K562 (cell line): ENCODE measurements around the gene NUP214. TPM values are rescaled to one million over a fixed set of nuclear protein-coding genes. Genes with fewer than 3 reads are reported as not detected.

ENCODE experiments used
- ATAC-seq: fragments of 200-7000 bp; cut with Tn5 transposase; 3 replicates; pipeline ENCODE4 v1.9.1; 2020; ENCODE audit warnings: moderate library complexity
- BruUV-seq: library from RNA; stranded (reverse); fragments of 400-500 nt; replicated peaks from 2 replicates; lab custom pipeline; 2021; lab: Mats Ljungman, UMichigan
- CTCF ChIA-PET: fragments of 300-600 bp; formaldehyde crosslinking; extraction: SDS; loops from one replicate; lab custom pipeline; 2021; ENCODE audit warnings: low intra/inter-chr PET ratio; lab: Yijun Ruan, JAX
- POLR2A ChIA-PET: fragments of 300-600, 350-650 bp; sonication (Branson Sonifier 250); formaldehyde crosslinking; extraction: SDS; loops from one replicate; lab custom pipeline; 2021; ENCODE audit warnings: antibody characterized with exemption, inconsistent platforms; lab: Yijun Ruan, JAX
- DNase-seq, 4 experiments: peaks; one replicate each; pipeline versions ENCODE4 v3.0.0 to v3.0.0-alpha.2; 2011 to 2018; ENCODE audit warnings: low spot score in 3 of 4, mixed read lengths in 3 of 4; ENCODE audit errors: extremely low read depth in 1 of 4
- FAIRE-seq: peaks from 2 replicates; lab custom pipeline; 2011; peaks lifted over from hg19 to GRCh38; lab: Jason Lieb, UNC
- H2AFZ ChIP-seq: 2 replicates; pipeline ENCODE4 v1.6.0; 2011; ENCODE audit warnings: low read depth, low read length, control low read depth, inconsistent platforms
- H3K27ac ChIP-seq: fragments of 200-600 bp; 3 replicates; pipeline ENCODE4 v1.8.0; 2011; ENCODE audit warnings: low read depth, mild to moderate bottlenecking, control low read depth, inconsistent platforms, low read length, moderate library complexity, mixed read lengths; ENCODE audit errors: extremely low read depth
- H3K27me3 ChIP-seq, 2 experiments: fragments of 300-600 bp in 1 of 2; 2 replicates in 1 of 2; 3 replicates in 1 of 2; pipeline versions ENCODE4 v1.6.0 to v1.8.0; 2011; ENCODE audit warnings: inconsistent platforms in 2 of 2, low read length in 2 of 2, mild to moderate bottlenecking in 1 of 2, mixed read lengths in 1 of 2, moderate library complexity in 1 of 2; ENCODE audit not compliant: control insufficient read depth in 2 of 2, insufficient read depth in 2 of 2
- H3K36me3 ChIP-seq: fragments of 300-600 bp; 3 replicates; pipeline ENCODE4 v1.8.0; 2011; ENCODE audit warnings: mild to moderate bottlenecking, low read length, inconsistent platforms; ENCODE audit not compliant: control insufficient read depth, insufficient read depth
- H3K4me1 ChIP-seq, 2 experiments: fragments of 200-600 bp in 1 of 2; replicated peaks in 1 of 2; 2 replicates in 1 of 2; 3 replicates in 1 of 2; pipeline versions ENCODE4 v1.5.1 to v1.8.0; 2011; ENCODE audit warnings: inconsistent platforms in 2 of 2, low read length in 2 of 2, mild to moderate bottlenecking in 1 of 2, mixed read lengths in 1 of 2, moderate library complexity in 1 of 2; ENCODE audit not compliant: control insufficient read depth in 2 of 2, insufficient read depth in 2 of 2
- H3K4me2 ChIP-seq: 2 replicates; pipeline ENCODE4 v1.6.1; 2011; ENCODE audit warnings: low read length, control low read depth, inconsistent platforms, mixed read lengths; ENCODE audit not compliant: insufficient read depth
- H3K4me3 ChIP-seq: fragments of 200-600 bp; sonication (generic), shearing (Covaris generic); 2 replicates; pipeline ENCODE4 v1.5.1; 2016; ENCODE audit warnings: control low read depth, inconsistent platforms
- H3K79me2 ChIP-seq: fragments of 200-600 bp; 3 replicates; pipeline ENCODE4 v1.8.0; 2011; ENCODE audit warnings: low read length, inconsistent platforms; ENCODE audit not compliant: control insufficient read depth, insufficient read depth
- H3K9ac ChIP-seq, 2 experiments: 2 replicates each; pipeline versions ENCODE4 v1.6.0 to v1.6.1; 2011; ENCODE audit warnings: low read depth in 2 of 2, low read length in 2 of 2, control low read depth in 1 of 2, inconsistent platforms in 1 of 2, mild to moderate bottlenecking in 1 of 2, mixed read lengths in 1 of 2; ENCODE audit not compliant: insufficient read depth in 1 of 2
- H3K9me1 ChIP-seq: one replicate; pipeline ENCODE4 v1.6.0; 2011; ENCODE audit warnings: inconsistent platforms, mild to moderate bottlenecking, low read length, moderate library complexity; ENCODE audit not compliant: control insufficient read depth, insufficient read depth
- H3K9me3 ChIP-seq: replicated peaks from 2 replicates; pipeline ENCODE4 v1.5.1; 2011; ENCODE audit warnings: low read depth, low read length, inconsistent platforms; ENCODE audit not compliant: control insufficient read depth, insufficient read depth
- H4K20me1 ChIP-seq: replicated peaks from 2 replicates; pipeline ENCODE4 v1.6.1; 2011; ENCODE audit warnings: low read length, inconsistent platforms, mixed read lengths; ENCODE audit not compliant: control insufficient read depth, insufficient read depth
- BACH1 ChIP-seq: fragments of 200-800 bp; sonication (Bioruptor generic); IDR thresholded peaks from 2 replicates; pipeline ENCODE4 v1.6.1; 2016; ENCODE audit warnings: missing genetic modification characterization, missing compliant biosample characterization
- WGBS: fragments of 100-300 bp; shearing (Covaris generic); methylation state at CpG from one replicate; pipeline ENCODE4 v1.1.6; 2016; ENCODE audit warnings: low coverage, mixed read lengths; ENCODE audit not compliant: insufficient coverage; ENCODE audit errors: missing lambda C conversion rate; 5-methylcytosine and 5-hydroxymethylcytosine counted together
- in situ Hi-C: fragments of 300-500 bp; cut with MboI; formaldehyde crosslinking; loops from 4 replicates; pipeline ENCODE4 v1.15.0; 2018; ENCODE audit warnings: inconsistent platforms, mixed read lengths
- intact Hi-C: fragments of 100-400 bp; cut with micrococcal nuclease; formaldehyde crosslinking; loops from 2 replicates; pipeline ENCODE4 v1.14.2; 2022
- polyA plus RNA-seq, 8 experiments: library from polyadenylated mRNA; depleted of rRNA in 4 of 8; stranded (reverse) in 5 of 8; unstranded in 3 of 8; fragments of >200 nt; fragmentation: Nextera tagmentation in 2 of 8; fragmentation: Illumina TruSeq in 1 of 8; extraction: Ambion mirVana in 2 of 8; extraction: Trizol in 1 of 8; gene quantifications; 2 replicates each; pipeline versions ENCODE4 v1.2.1 to v1.2.3, GENCODE V29; 2011 to 2014; ENCODE audit warnings: inconsistent platforms in 1 of 8, missing spikeins in 1 of 8
- total RNA-seq, 7 experiments: library from RNA; depleted of rRNA in 6 of 7; stranded (reverse); fragments of >200 nt in 6 of 7; fragmentation: Illumina TruSeq in 2 of 7; extraction: Trizol in 2 of 7; gene quantifications; 2 replicates each; pipeline versions ENCODE4 v1.2.1 to v1.2.3, GENCODE V29; 2011 to 2021; ENCODE audit warnings: low replicate concordance in 1 of 7
- TF ChIP-seq, protein P1 (sequence below): sonication (generic); formaldehyde crosslinking; IDR thresholded peaks from 2 replicates; pipeline ENCODE4 v1.8.1; 2023; ENCODE audit warnings: mild to moderate bottlenecking, missing genetic modification reagents
- TF ChIP-seq, protein P2 (sequence below): sonication (generic); formaldehyde crosslinking; IDR thresholded peaks from 2 replicates; pipeline ENCODE4 v1.8.1; 2022; ENCODE audit warnings: missing genetic modification reagents

NUP214 gene
- total and polyA plus RNA-seq, 9 of the 15 experiments (the other 6 are each of a cell fraction or from before 2014, with no cell fraction given) = 56.9 to 332 (median 97.1) TPM

DNA sequence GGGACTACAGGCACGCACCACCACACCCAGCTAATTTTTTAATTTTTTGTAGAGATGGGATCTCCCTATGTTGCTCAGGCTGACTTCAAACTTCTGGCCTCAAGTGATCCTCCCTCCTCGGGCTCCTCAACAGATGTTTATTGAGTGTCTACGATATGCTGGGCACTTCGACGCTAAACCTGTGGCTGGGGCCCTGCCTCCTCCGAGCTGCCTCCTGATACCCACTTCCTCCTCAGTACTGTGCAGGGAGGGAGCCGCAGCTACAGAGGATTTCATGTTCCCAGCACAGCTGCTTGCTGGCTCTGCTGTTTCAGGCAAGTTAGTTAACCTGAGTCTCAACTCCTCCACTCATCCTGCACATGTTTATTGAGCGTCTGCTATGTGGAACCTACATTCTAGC is 19.4 kb upstream of the NUP214 start:
- Histone ChIP-seq H3K79me2 (no peaks in the 10 kb centered on the region), H3K4me1 (peaks cover 17 to 28% of the 10 kb centered on the region in 2 experiments), H3K4me2 (no peak overlapping the region), H4K20me1 (peaks cover 23% of the 10 kb centered on the region), H3K9me3 (no peaks in the 10 kb centered on the region), H3K27ac (no peak overlapping the region), H3K4me3 (no peak overlapping the region), H3K9me1 (peaks cover 9% of the 10 kb centered on the region), H3K9ac (peak overlapping the region in 1 of 2 experiments; percentile 8; a peak in 1 of 4 replicates), H2AFZ (no peak overlapping the region), H3K27me3 (peaks cover 63 to 89% of the 10 kb centered on the region in 2 experiments), H3K36me3 (no peaks in the 10 kb centered on the region)
- CTCF ChIA-PET = no interaction called here
- POLR2A ChIA-PET = interaction anchor here (0.6 to 99.3 kb wide), 10 partner anchors 9 to 1309 kb away, joined by 3 to 3336 read pairs (median 4); partner anchors contain the start of genes AIF1L and NUP214
- no peak; the same call in 2 of the 3 replicates for ATAC-seq
- in situ Hi-C loops (no loop called here), intact Hi-C loops (loop anchor here (2.0 kb wide), 1 partner anchor 49 kb away; no protein-coding TSS in a partner anchor)
- TF ChIP-seq, protein P1, sequence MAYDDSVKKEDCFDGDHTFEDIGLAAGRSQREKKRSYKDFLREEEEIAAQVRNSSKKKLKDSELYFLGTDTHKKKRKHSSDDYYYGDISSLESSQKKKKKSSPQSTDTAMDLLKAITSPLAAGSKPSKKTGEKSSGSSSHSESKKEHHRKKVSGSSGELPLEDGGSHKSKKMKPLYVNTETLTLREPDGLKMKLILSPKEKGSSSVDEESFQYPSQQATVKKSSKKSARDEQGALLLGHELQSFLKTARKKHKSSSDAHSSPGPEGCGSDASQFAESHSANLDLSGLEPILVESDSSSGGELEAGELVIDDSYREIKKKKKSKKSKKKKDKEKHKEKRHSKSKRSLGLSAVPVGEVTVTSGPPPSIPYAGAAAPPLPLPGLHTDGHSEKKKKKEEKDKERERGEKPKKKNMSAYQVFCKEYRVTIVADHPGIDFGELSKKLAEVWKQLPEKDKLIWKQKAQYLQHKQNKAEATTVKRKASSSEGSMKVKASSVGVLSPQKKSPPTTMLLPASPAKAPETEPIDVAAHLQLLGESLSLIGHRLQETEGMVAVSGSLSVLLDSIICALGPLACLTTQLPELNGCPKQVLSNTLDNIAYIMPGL (CRISPR knock-in tag) = peak; percentile 42; the same call in 1 of the 2 replicates
- TF ChIP-seq BACH1 (tag) = no peak
- TF ChIP-seq, protein P2, sequence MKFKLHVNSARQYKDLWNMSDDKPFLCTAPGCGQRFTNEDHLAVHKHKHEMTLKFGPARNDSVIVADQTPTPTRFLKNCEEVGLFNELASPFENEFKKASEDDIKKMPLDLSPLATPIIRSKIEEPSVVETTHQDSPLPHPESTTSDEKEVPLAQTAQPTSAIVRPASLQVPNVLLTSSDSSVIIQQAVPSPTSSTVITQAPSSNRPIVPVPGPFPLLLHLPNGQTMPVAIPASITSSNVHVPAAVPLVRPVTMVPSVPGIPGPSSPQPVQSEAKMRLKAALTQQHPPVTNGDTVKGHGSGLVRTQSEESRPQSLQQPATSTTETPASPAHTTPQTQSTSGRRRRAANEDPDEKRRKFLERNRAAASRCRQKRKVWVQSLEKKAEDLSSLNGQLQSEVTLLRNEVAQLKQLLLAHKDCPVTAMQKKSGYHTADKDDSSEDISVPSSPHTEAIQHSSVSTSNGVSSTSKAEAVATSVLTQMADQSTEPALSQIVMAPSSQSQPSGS (CRISPR knock-in tag) = no peak
- WGBS = 7% methylated on average over 8 of the region's 8 CpGs
- FAIRE-seq = no peak
- peak in 2 of 4 experiments; percentile 41 to 66 for DNase-seq
- no TSS peak for BruUV-seq
